ENCODE measurements around the gene USP14. TPM values are rescaled to one million over a fixed set of nuclear protein-coding genes. Genes with fewer than 3 reads are reported as not detected.

USP14 gene
- total and polyA plus RNA-seq, 10 donors = 13.0 to 43.9 (median 31.0) TPM

GRCh38 chr18:213505-213904, 55.1 kb downstream of the USP14 start:
- no peak for TF ChIP-seq POLR2A (IDR thresholded peaks at IDR 0.05)
- TF ChIP-seq POLR2AphosphoS5 (IDR thresholded peaks at IDR 0.05) = no peak
- TF ChIP-seq CTCF (IDR thresholded peaks at IDR 0.05 in 8 of 11, conservative IDR thresholded peaks at IDR 0.05 in 3 of 11) = no peak
- H3K27me3 ChIP-seq (replicated peaks in 1 of 7) = no peaks in the 10 kb centered on the region
- no peak overlapping the region for H3K4me3 ChIP-seq
- H3K4me1 ChIP-seq = no peaks in the 10 kb centered on the region
- peaks cover 0 to 100% (median 83%) of the 10 kb centered on the region in 6 donors for H3K36me3 ChIP-seq
- no peak for DNase-seq
- H3K27ac ChIP-seq = no peak overlapping the region
- H3K9me3 ChIP-seq = no peaks in the 10 kb centered on the region
- intact Hi-C loops (cut with DNase I; ENCODE audit: low total_unique reads) = no loop called here
- 88 to 93% (median 91%) methylated on average over 4 of the region's 4 CpGs for WGBS, 5 donors

GRCh38 chr18:213966-214365, 55.6 kb downstream of the USP14 start:
- H3K27me3 ChIP-seq (replicated peaks in 1 of 7) = no peaks in the 10 kb centered on the region
- intact Hi-C loops (cut with DNase I; ENCODE audit: low total_unique reads) = no loop called here
- TF ChIP-seq POLR2A (IDR thresholded peaks at IDR 0.05) (no peak), CTCF (IDR thresholded peaks at IDR 0.05 in 8 of 11, conservative IDR thresholded peaks at IDR 0.05 in 3 of 11) (no peak), POLR2AphosphoS5 (IDR thresholded peaks at IDR 0.05) (no peak)
- no peak for DNase-seq
- no peak overlapping the region for H3K27ac ChIP-seq
- 77 to 89% (median 87%) methylated on average over 3 of the region's 3 CpGs for WGBS, 5 donors
- H3K36me3 ChIP-seq = peaks cover 0 to 100% (median 86%) of the 10 kb centered on the region in 6 donors
- no peak overlapping the region for H3K4me3 ChIP-seq
- H3K4me1 ChIP-seq = no peaks in the 10 kb centered on the region
- H3K9me3 ChIP-seq = no peaks in the 10 kb centered on the region

- TF ChIP-seq POLR2AphosphoS5 (IDR thresholded peaks at IDR 0.05) = no peak
- TF ChIP-seq POLR2A (IDR thresholded peaks at IDR 0.05) = no peak
- TF ChIP-seq CTCF (IDR thresholded peaks at IDR 0.05 in 8 of 11, conservative IDR thresholded peaks at IDR 0.05 in 3 of 11) = no peak
- DNase-seq = no peak
- 92 to 96% (median 93%) methylated on average over 5 of the region's 5 CpGs for WGBS, 5 donors
- no peaks in the 10 kb centered on the region for H3K9me3 ChIP-seq
- H3K27ac ChIP-seq = no peak overlapping the region
- H3K4me1 ChIP-seq = no peaks in the 10 kb centered on the region
- intact Hi-C loops (cut with DNase I; ENCODE audit: low total_unique reads) = no loop called here
- H3K36me3 ChIP-seq = peaks cover 0 to 93% (median 75%) of the 10 kb centered on the region in 6 donors
- H3K27me3 ChIP-seq (replicated peaks in 1 of 7) = no peaks in the 10 kb centered on the region
- H3K4me3 ChIP-seq = no peak overlapping the region
Measured at GRCh38 chr18:215448-216010, 57.2 kb downstream of the USP14 start.

- TF ChIP-seq POLR2A (IDR thresholded peaks at IDR 0.05) (no peak), CTCF (IDR thresholded peaks at IDR 0.05 in 8 of 11, conservative IDR thresholded peaks at IDR 0.05 in 3 of 11) (no peak), POLR2AphosphoS5 (IDR thresholded peaks at IDR 0.05) (no peak)
- H3K9me3 ChIP-seq = no peaks in the 10 kb centered on the region
- 74 to 84% (median 78%) methylated on average over 5 of the region's 5 CpGs for WGBS, 5 donors
- DNase-seq = no peak
- intact Hi-C loops (cut with DNase I; ENCODE audit: low total_unique reads) = no loop called here
- H3K4me3 ChIP-seq = no peak overlapping the region
- H3K36me3 ChIP-seq = peaks cover 0 to 93% (median 66%) of the 10 kb centered on the region in 6 donors
- H3K27ac ChIP-seq = no peak overlapping the region
- H3K4me1 ChIP-seq = no peaks in the 10 kb centered on the region
- H3K27me3 ChIP-seq (replicated peaks in 1 of 7) = no peaks in the 10 kb centered on the region
Measured at GRCh38 chr18:217532-218336, 59.4 kb downstream of the USP14 start.

Data from spleen (tissue), 11 donors.